SIG-M5 treated with dmso at 0.1 percent for 504 hours (cell line): ENCODE results near the gene LEMD2.
A peak's percentile ranks its signal among the peaks of the same experiment; 100 is the strongest.
"Not testable (repeated sequence)": the region's sequence is repeated elsewhere in the genome, so short reads cannot be mapped to it uniquely, and the experiment has no call there.

Experiments
- DNase-seq: peaks from one replicate; lab custom pipeline; 2025; ENCODE audit not compliant: unreplicated experiment; lab: John Stamatoyannopoulos, UW

Gene LEMD2

GRCh38 chr6:33788694-33789549 lies at the start of gene LEMD2:
Gene LEMD2, minus strand, starts transcription at chr6:33789130. Its CDS starts 14 bp downstream, at chr6:33789116.
- peak; percentile 75 for DNase-seq

GRCh38 chr6:33837971-33838665 lies 49.2 kb upstream of the LEMD2 start:
- no peak for DNase-seq

- no peak for DNase-seq
Measured at GRCh38 chr6:33836806-33837469, 48.0 kb upstream of the LEMD2 start.

- no peak for DNase-seq
Measured at GRCh38 chr6:33834401-33835392, 45.8 kb upstream of the LEMD2 start.

- DNase-seq = no peak
Measured at GRCh38 chr6:33833599-33833998, 44.7 kb upstream of the LEMD2 start.

GRCh38 chr6:33832831-33833230 lies 43.9 kb upstream of the LEMD2 start:
- DNase-seq = not testable (repeated sequence)

GRCh38 chr6:33831725-33832124 lies 42.8 kb upstream of the LEMD2 start:
- not testable (repeated sequence) for DNase-seq

GRCh38 chr6:33830635-33831240 lies 41.8 kb upstream of the LEMD2 start:
- no peak for DNase-seq

GRCh38 chr6:33828764-33829731 lies 40.1 kb upstream of the LEMD2 start:
- no peak for DNase-seq

GRCh38 chr6:33828452-33828763 lies 39.5 kb upstream of the LEMD2 start:
- no peak for DNase-seq

GRCh38 chr6:33827546-33828451 lies 38.9 kb upstream of the LEMD2 start:
- DNase-seq = no peak

GRCh38 chr6:33826537-33826936 lies 37.6 kb upstream of the LEMD2 start:
- DNase-seq = no peak

- no peak for DNase-seq
Measured at GRCh38 chr6:33824461-33825154, 35.7 kb upstream of the LEMD2 start.

GRCh38 chr6:33823806-33824205 lies 34.9 kb upstream of the LEMD2 start:
- no peak for DNase-seq

GRCh38 chr6:33822575-33823395 lies 33.9 kb upstream of the LEMD2 start:
- peak; percentile 7 for DNase-seq

- no peak for DNase-seq
Measured at GRCh38 chr6:33820784-33821520, 32.0 kb upstream of the LEMD2 start.
